ENCODE data around the gene CPED1.

CPED1 gene

DNA sequence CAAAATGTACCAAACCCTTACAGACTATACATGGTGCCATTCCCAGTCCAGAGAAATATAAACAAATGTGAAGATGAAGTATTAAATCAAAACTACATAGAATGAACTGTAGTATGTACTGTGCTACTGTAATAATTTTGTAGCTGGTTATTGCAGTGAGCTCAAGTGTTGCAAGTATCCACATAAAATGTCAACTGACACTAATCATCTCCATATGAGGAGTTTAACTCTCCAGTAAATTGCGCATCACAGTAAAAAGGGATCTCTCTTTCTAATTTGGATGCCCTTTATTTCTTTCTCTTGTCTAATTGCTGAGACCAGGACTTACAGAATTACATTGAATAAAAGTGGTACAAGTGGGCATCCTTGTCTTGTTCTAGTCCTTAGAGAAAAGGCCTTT is 165.5 kb downstream of the CPED1 start:
- H3K36me3 ChIP-seq (ENCODE audit: control insufficient read depth in 1 of 2, insufficient read depth in 2 of 2, low read depth in 1 of 2, low read length in 2 of 2) = peaks cover 0 to 5% of the 10 kb centered on the region in 2 experiments
- H2BK5ac ChIP-seq (ENCODE audit: low read depth, low read length, poor library complexity, severe bottlenecking) = no peak overlapping the region
- no peak overlapping the region for H3K14ac ChIP-seq (ENCODE audit: low read length in 2 of 2)
- no peak for DNase-seq
- no peak overlapping the region for H2BK12ac ChIP-seq (ENCODE audit: low read length in 2 of 2)
- no peak overlapping the region for H2AK5ac ChIP-seq (ENCODE audit: low read length, severe bottlenecking)
- no peak overlapping the region for H3K27ac ChIP-seq (ENCODE audit: low read length, poor library complexity, severe bottlenecking)
- H2AFZ ChIP-seq (ENCODE audit: low read depth, low read length) = no peak overlapping the region
- H2BK15ac ChIP-seq (ENCODE audit: low read depth, poor library complexity, severe bottlenecking) = no peak overlapping the region
- H3K9ac ChIP-seq (ENCODE audit: low read length) = no peak overlapping the region
- no peak overlapping the region for H3K4me3 ChIP-seq (ENCODE audit: insufficient read depth in 1 of 2, low read depth in 1 of 2, low read length in 2 of 2)
- no peak overlapping the region for H3K4ac ChIP-seq (ENCODE audit: low read depth in 1 of 2, low read length in 2 of 2)
- no peak overlapping the region for H2BK120ac ChIP-seq (ENCODE audit: low read depth, low read length)
- H3K18ac ChIP-seq (ENCODE audit: low read depth in 1 of 2, low read length in 2 of 2) = no peak overlapping the region
- H3K23ac ChIP-seq (ENCODE audit: low read length in 2 of 2) = no peak overlapping the region
- no peak overlapping the region for H4K91ac ChIP-seq (ENCODE audit: low read length)
- no peaks in the 10 kb centered on the region for H3K27me3 ChIP-seq (ENCODE audit: control insufficient read depth in 1 of 2, insufficient read depth in 1 of 2, low read length in 2 of 2)
- H3K4me1 ChIP-seq (ENCODE audit: control insufficient read depth, insufficient read depth, low read depth, low read length) = no peaks in the 10 kb centered on the region
- H3K9me3 ChIP-seq (ENCODE audit: control insufficient read depth, low read length) = no peaks in the 10 kb centered on the region
- no peak overlapping the region for H3K4me2 ChIP-seq (ENCODE audit: low read length, poor library complexity, severe bottlenecking)
- H4K8ac ChIP-seq (ENCODE audit: low read length) = no peak overlapping the region
- WGBS = 86% methylated on average over 1 of the region's 1 CpG
- no peaks in the 10 kb centered on the region for H3K79me1 ChIP-seq (replicated peaks; ENCODE audit: low read length, poor library complexity, severe bottlenecking)

- no peaks in the 10 kb centered on the region for H3K9me3 ChIP-seq (ENCODE audit: control insufficient read depth, low read length)
- H3K18ac ChIP-seq (ENCODE audit: low read depth in 1 of 2, low read length in 2 of 2) = no peak overlapping the region
- H2BK15ac ChIP-seq (ENCODE audit: low read depth, poor library complexity, severe bottlenecking) = no peak overlapping the region
- no peak overlapping the region for H3K4me3 ChIP-seq (ENCODE audit: insufficient read depth in 1 of 2, low read depth in 1 of 2, low read length in 2 of 2)
- no peak overlapping the region for H3K4ac ChIP-seq (ENCODE audit: low read depth in 1 of 2, low read length in 2 of 2)
- H3K27me3 ChIP-seq (ENCODE audit: control insufficient read depth in 1 of 2, insufficient read depth in 1 of 2, low read length in 2 of 2) = no peaks in the 10 kb centered on the region
- no peak overlapping the region for H2AK5ac ChIP-seq (ENCODE audit: low read length, severe bottlenecking)
- H2BK5ac ChIP-seq (ENCODE audit: low read depth, low read length, poor library complexity, severe bottlenecking) = no peak overlapping the region
- no peaks in the 10 kb centered on the region for H3K4me1 ChIP-seq (ENCODE audit: control insufficient read depth, insufficient read depth, low read depth, low read length)
- no peak overlapping the region for H3K23ac ChIP-seq (ENCODE audit: low read length in 2 of 2)
- H4K8ac ChIP-seq (ENCODE audit: low read length) = no peak overlapping the region
- no peak overlapping the region for H3K4me2 ChIP-seq (ENCODE audit: low read length, poor library complexity, severe bottlenecking)
- H2BK120ac ChIP-seq (ENCODE audit: low read depth, low read length) = no peak overlapping the region
- H4K91ac ChIP-seq (ENCODE audit: low read length) = no peak overlapping the region
- H3K14ac ChIP-seq (ENCODE audit: low read length in 2 of 2) = no peak overlapping the region
- no peak overlapping the region for H3K9ac ChIP-seq (ENCODE audit: low read length)
- peaks cover 0 to 4% of the 10 kb centered on the region in 2 experiments for H3K36me3 ChIP-seq (ENCODE audit: control insufficient read depth in 1 of 2, insufficient read depth in 2 of 2, low read depth in 1 of 2, low read length in 2 of 2)
- H3K27ac ChIP-seq (ENCODE audit: low read length, poor library complexity, severe bottlenecking) = no peak overlapping the region
- no peaks in the 10 kb centered on the region for H3K79me1 ChIP-seq (replicated peaks; ENCODE audit: low read length, poor library complexity, severe bottlenecking)
- H2AFZ ChIP-seq (ENCODE audit: low read depth, low read length) = no peak overlapping the region
- WGBS = no CpG with 5 or more reads among the region's 2 CpGs
- H2BK12ac ChIP-seq (ENCODE audit: low read length in 2 of 2) = no peak overlapping the region
- DNase-seq = no peak
Observed at GRCh38 chr7:121156825-121157224, 168.3 kb downstream of the CPED1 start.

DNA sequence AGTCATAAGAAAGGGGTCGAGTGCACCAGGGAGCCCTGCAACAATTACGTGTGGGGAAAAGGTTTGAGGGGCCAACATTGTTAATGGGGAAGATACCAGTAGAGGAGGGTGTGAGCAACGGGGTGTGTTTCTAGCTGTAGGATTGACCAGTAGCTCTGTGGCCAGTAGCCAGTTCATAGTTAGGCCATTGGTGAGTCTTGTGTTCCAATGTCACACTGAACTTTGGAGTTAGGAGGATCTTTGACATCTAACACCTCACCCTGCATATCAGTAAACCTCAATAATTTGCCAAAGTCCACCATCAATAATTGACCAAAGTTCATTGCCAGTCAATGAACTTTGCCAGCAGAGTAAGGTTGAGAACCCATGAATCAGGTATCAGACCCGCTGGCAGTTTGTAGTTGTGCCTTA is 168.8 kb downstream of the CPED1 start:
- H2BK12ac ChIP-seq (ENCODE audit: low read length in 2 of 2) = no peak overlapping the region
- H3K36me3 ChIP-seq (ENCODE audit: control insufficient read depth in 1 of 2, insufficient read depth in 2 of 2, low read depth in 1 of 2, low read length in 2 of 2) = peaks cover 0 to 4% of the 10 kb centered on the region in 2 experiments
- H4K91ac ChIP-seq (ENCODE audit: low read length) = no peak overlapping the region
- no peak overlapping the region for H3K18ac ChIP-seq (ENCODE audit: low read depth in 1 of 2, low read length in 2 of 2)
- no peak overlapping the region for H3K4me2 ChIP-seq (ENCODE audit: low read length, poor library complexity, severe bottlenecking)
- no peak overlapping the region for H3K27ac ChIP-seq (ENCODE audit: low read length, poor library complexity, severe bottlenecking)
- H3K9me3 ChIP-seq (ENCODE audit: control insufficient read depth, low read length) = no peaks in the 10 kb centered on the region
- H2AK5ac ChIP-seq (ENCODE audit: low read length, severe bottlenecking) = no peak overlapping the region
- no peak for DNase-seq
- H2BK15ac ChIP-seq (ENCODE audit: low read depth, poor library complexity, severe bottlenecking) = no peak overlapping the region
- H2AFZ ChIP-seq (ENCODE audit: low read depth, low read length) = no peak overlapping the region
- 82% methylated on average over 4 of the region's 4 CpGs for WGBS
- H3K4ac ChIP-seq (ENCODE audit: low read depth in 1 of 2, low read length in 2 of 2) = no peak overlapping the region
- no peaks in the 10 kb centered on the region for H3K79me1 ChIP-seq (replicated peaks; ENCODE audit: low read length, poor library complexity, severe bottlenecking)
- no peak overlapping the region for H3K14ac ChIP-seq (ENCODE audit: low read length in 2 of 2)
- H3K27me3 ChIP-seq (ENCODE audit: control insufficient read depth in 1 of 2, insufficient read depth in 1 of 2, low read length in 2 of 2) = no peaks in the 10 kb centered on the region
- no peak overlapping the region for H3K23ac ChIP-seq (ENCODE audit: low read length in 2 of 2)
- H3K4me1 ChIP-seq (ENCODE audit: control insufficient read depth, insufficient read depth, low read depth, low read length) = no peaks in the 10 kb centered on the region
- H2BK5ac ChIP-seq (ENCODE audit: low read depth, low read length, poor library complexity, severe bottlenecking) = no peak overlapping the region
- H3K9ac ChIP-seq (ENCODE audit: low read length) = no peak overlapping the region
- no peak overlapping the region for H2BK120ac ChIP-seq (ENCODE audit: low read depth, low read length)
- H4K8ac ChIP-seq (ENCODE audit: low read length) = no peak overlapping the region
- H3K4me3 ChIP-seq (ENCODE audit: insufficient read depth in 1 of 2, low read depth in 1 of 2, low read length in 2 of 2) = no peak overlapping the region

DNA sequence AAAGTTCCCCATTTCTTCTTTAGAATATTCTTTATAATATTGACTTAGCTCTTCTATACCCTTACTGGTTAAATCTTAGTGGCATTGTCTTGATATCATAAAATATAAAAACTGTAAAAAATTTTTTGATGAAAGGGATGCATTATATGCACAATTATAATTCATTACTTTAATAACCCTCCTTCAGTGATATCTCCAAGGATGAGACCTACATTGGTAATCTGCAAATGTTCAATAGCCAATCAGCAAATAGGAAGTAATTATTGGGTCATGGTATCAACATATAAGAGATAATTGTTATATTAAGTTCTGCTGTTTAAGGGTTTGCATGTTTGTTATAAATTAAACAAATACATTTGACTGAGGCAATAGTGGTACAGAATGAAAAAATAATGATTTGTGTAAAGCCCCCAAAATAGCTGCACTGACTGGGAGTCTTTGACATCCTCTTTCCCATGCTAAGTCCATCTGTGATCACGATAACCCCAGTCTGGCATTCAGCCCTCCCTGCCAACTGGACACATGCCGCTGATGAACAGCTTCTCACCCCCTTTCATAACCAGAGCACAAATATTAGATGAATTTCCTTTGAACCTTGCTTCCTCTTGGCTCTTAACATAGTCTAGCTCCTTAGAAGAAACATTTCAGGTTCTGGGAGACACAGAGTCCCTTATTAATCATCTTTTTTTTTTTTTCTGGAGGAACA is 169.5 kb downstream of the CPED1 start:
- no peak overlapping the region for H2BK12ac ChIP-seq (ENCODE audit: low read length in 2 of 2)
- no peak overlapping the region for H2BK5ac ChIP-seq (ENCODE audit: low read depth, low read length, poor library complexity, severe bottlenecking)
- H3K36me3 ChIP-seq (ENCODE audit: control insufficient read depth in 1 of 2, insufficient read depth in 2 of 2, low read depth in 1 of 2, low read length in 2 of 2) = peaks cover 0 to 4% of the 10 kb centered on the region in 2 experiments
- H3K79me1 ChIP-seq (replicated peaks; ENCODE audit: low read length, poor library complexity, severe bottlenecking) = no peaks in the 10 kb centered on the region
- H3K4me3 ChIP-seq (ENCODE audit: insufficient read depth in 1 of 2, low read depth in 1 of 2, low read length in 2 of 2) = no peak overlapping the region
- H3K27me3 ChIP-seq (ENCODE audit: control insufficient read depth in 1 of 2, insufficient read depth in 1 of 2, low read length in 2 of 2) = no peaks in the 10 kb centered on the region
- H3K4ac ChIP-seq (ENCODE audit: low read depth in 1 of 2, low read length in 2 of 2) = no peak overlapping the region
- no peak overlapping the region for H2AFZ ChIP-seq (ENCODE audit: low read depth, low read length)
- no peak overlapping the region for H4K91ac ChIP-seq (ENCODE audit: low read length)
- 100% methylated on average over 2 of the region's 2 CpGs for WGBS
- no peak overlapping the region for H3K14ac ChIP-seq (ENCODE audit: low read length in 2 of 2)
- H2BK120ac ChIP-seq (ENCODE audit: low read depth, low read length) = no peak overlapping the region
- H3K23ac ChIP-seq (ENCODE audit: low read length in 2 of 2) = no peak overlapping the region
- H3K9ac ChIP-seq (ENCODE audit: low read length) = no peak overlapping the region
- H2AK5ac ChIP-seq (ENCODE audit: low read length, severe bottlenecking) = no peak overlapping the region
- no peaks in the 10 kb centered on the region for H3K9me3 ChIP-seq (ENCODE audit: control insufficient read depth, low read length)
- DNase-seq = no peak
- no peak overlapping the region for H3K27ac ChIP-seq (ENCODE audit: low read length, poor library complexity, severe bottlenecking)
- H3K4me2 ChIP-seq (ENCODE audit: low read length, poor library complexity, severe bottlenecking) = no peak overlapping the region
- H3K18ac ChIP-seq (ENCODE audit: low read depth in 1 of 2, low read length in 2 of 2) = no peak overlapping the region
- H4K8ac ChIP-seq (ENCODE audit: low read length) = no peak overlapping the region
- no peaks in the 10 kb centered on the region for H3K4me1 ChIP-seq (ENCODE audit: control insufficient read depth, insufficient read depth, low read depth, low read length)
- H2BK15ac ChIP-seq (ENCODE audit: low read depth, poor library complexity, severe bottlenecking) = no peak overlapping the region

Measured in mesenchymal stem cell (in vitro differentiated cells and primary cell).